ENCODE data around the gene PRLHR. TPM values are rescaled to one million over a fixed set of nuclear protein-coding genes. Genes with fewer than 3 reads are reported as not detected.

The PRLHR gene
- polyA plus RNA-seq, 1 of the 3 experiments (the other 2 are of a cell fraction): not detected

DNA sequence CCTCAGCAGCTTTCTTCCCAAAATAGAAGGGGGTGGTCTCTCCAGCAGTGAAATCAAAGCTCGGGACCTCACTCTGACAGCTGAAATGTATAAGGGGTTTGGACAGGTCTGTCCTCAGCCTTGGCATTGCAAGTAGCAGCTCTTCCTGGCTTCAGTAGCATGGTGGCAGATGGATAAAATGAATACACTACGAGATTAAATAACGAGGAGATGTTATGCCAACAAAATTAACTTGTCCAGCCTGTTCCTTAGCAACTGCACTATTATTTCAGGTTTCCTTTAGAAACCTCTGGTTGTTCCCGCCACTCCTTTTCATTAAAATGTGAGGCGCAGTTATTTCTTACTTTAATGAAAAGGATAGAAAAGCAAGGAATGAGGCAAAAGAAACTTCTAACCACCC, 24.9 kb downstream of the PRLHR start:
- Histone ChIP-seq H3K9ac (no peak overlapping the region), H3K9me2 (no peaks in the 10 kb centered on the region), H3K9me3 (no peaks in the 10 kb centered on the region), H4K20me1 (ENCODE audit: insufficient read depth) (no peaks in the 10 kb centered on the region), H3K4me1 (ENCODE audit: control insufficient read depth in 1 of 2, insufficient read depth in 2 of 2, low read depth in 1 of 2, low read length in 1 of 2) (peaks cover 0 to 29% of the 10 kb centered on the region in 2 experiments; a peak in 2 of 4 replicates), H3K36me3 (replicated peaks in 1 of 2; ENCODE audit: control insufficient read depth in 1 of 2, insufficient read depth in 2 of 2, low read length in 1 of 2) (no peaks in the 10 kb centered on the region), H3K79me2 (ENCODE audit: insufficient read depth) (no peaks in the 10 kb centered on the region), H3K27me3 (ENCODE audit: insufficient read depth) (0 out of 2 replicates have a peak, but pooled peaks cover 4% of the 10 kb centered on the region), H3F3A (replicated peaks; ENCODE audit: insufficient read depth) (no peaks in the 10 kb centered on the region), H3K4me2 (no peak overlapping the region), H3K4me3 (ENCODE audit: low read depth in 2 of 2, low read length in 1 of 2) (no peak overlapping the region), H2AFZ (ENCODE audit: low read depth) (no peak overlapping the region), H3K27ac (ENCODE audit: low read depth in 2 of 2, low read length in 1 of 2) (no peak overlapping the region)
- DNase-seq: no peak
- ChIA-PET POLR2A (interaction anchor here (1.0 kb wide), 1 partner anchor 99 kb away, joined by 3 read pairs; no protein-coding TSS in a partner anchor), CTCF (interaction anchor here (0.7 to 11.4 kb wide), 18 partner anchors 7 to 279 kb away, joined by 3 to 226 read pairs (median 10); partner anchors contain the start of gene PRLHR)
- 69% methylated on average over 4 of the region's 5 CpGs for WGBS (ENCODE audit: low lambda C conversion rate)
- TF ChIP-seq CHD2 (IDR thresholded peaks at IDR 0.05; ENCODE audit: low read length, partially characterized antibody) (no peak), FOSL2 (IDR thresholded peaks at IDR 0.05; ENCODE audit: borderline replicate concordance, low read depth) (no peak), ELF1 (IDR thresholded peaks at IDR 0.05) (no peak), SIN3A (IDR thresholded peaks at IDR 0.05; ENCODE audit: borderline replicate concordance, low read depth, low read length) (no peak), SMC3 (IDR thresholded peaks at IDR 0.05; ENCODE audit: low read depth, low read length) (no peak), RCOR1 (IDR thresholded peaks at IDR 0.05; ENCODE audit: low read length) (no peak), RXRA (IDR thresholded peaks at IDR 0.05; ENCODE audit: borderline replicate concordance, low read depth) (no peak), MXI1 (IDR thresholded peaks at IDR 0.05; ENCODE audit: low read depth, low read length) (no peak), POLR2AphosphoS5 (IDR thresholded peaks at IDR 0.05; ENCODE audit: low read depth, low read length) (no peak), FOXM1 (IDR thresholded peaks at IDR 0.05; ENCODE audit: low read depth) (no peak), RFX5 (IDR thresholded peaks at IDR 0.05; ENCODE audit: low read length) (no peak), YY1 (IDR thresholded peaks at IDR 0.05; ENCODE audit: low read depth) (no peak)
- TF ChIP-seq, protein P1, sequence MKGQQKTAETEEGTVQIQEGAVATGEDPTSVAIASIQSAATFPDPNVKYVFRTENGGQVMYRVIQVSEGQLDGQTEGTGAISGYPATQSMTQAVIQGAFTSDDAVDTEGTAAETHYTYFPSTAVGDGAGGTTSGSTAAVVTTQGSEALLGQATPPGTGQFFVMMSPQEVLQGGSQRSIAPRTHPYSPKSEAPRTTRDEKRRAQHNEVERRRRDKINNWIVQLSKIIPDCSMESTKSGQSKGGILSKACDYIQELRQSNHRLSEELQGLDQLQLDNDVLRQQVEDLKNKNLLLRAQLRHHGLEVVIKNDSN (IDR thresholded peaks at IDR 0.05; ENCODE audit: borderline replicate concordance, low read depth): no peak
- TF ChIP-seq, protein P2, sequence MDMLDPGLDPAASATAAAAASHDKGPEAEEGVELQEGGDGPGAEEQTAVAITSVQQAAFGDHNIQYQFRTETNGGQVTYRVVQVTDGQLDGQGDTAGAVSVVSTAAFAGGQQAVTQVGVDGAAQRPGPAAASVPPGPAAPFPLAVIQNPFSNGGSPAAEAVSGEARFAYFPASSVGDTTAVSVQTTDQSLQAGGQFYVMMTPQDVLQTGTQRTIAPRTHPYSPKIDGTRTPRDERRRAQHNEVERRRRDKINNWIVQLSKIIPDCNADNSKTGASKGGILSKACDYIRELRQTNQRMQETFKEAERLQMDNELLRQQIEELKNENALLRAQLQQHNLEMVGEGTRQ (IDR thresholded peaks at IDR 0.05; ENCODE audit: borderline replicate concordance, low read depth, low read length): no peak
- TF ChIP-seq, protein P3, sequence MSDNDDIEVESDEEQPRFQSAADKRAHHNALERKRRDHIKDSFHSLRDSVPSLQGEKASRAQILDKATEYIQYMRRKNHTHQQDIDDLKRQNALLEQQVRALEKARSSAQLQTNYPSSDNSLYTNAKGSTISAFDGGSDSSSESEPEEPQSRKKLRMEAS (IDR thresholded peaks at IDR 0.05; ENCODE audit: low read depth): no peak
- TF ChIP-seq, protein P4, sequence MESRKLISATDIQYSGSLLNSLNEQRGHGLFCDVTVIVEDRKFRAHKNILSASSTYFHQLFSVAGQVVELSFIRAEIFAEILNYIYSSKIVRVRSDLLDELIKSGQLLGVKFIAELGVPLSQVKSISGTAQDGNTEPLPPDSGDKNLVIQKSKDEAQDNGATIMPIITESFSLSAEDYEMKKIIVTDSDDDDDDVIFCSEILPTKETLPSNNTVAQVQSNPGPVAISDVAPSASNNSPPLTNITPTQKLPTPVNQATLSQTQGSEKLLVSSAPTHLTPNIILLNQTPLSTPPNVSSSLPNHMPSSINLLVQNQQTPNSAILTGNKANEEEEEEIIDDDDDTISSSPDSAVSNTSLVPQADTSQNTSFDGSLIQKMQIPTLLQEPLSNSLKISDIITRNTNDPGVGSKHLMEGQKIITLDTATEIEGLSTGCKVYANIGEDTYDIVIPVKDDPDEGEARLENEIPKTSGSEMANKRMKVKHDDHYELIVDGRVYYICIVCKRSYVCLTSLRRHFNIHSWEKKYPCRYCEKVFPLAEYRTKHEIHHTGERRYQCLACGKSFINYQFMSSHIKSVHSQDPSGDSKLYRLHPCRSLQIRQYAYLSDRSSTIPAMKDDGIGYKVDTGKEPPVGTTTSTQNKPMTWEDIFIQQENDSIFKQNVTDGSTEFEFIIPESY (IDR thresholded peaks at IDR 0.05; ENCODE audit: borderline replicate concordance, low read depth): no peak
- TF ChIP-seq, protein P5, sequence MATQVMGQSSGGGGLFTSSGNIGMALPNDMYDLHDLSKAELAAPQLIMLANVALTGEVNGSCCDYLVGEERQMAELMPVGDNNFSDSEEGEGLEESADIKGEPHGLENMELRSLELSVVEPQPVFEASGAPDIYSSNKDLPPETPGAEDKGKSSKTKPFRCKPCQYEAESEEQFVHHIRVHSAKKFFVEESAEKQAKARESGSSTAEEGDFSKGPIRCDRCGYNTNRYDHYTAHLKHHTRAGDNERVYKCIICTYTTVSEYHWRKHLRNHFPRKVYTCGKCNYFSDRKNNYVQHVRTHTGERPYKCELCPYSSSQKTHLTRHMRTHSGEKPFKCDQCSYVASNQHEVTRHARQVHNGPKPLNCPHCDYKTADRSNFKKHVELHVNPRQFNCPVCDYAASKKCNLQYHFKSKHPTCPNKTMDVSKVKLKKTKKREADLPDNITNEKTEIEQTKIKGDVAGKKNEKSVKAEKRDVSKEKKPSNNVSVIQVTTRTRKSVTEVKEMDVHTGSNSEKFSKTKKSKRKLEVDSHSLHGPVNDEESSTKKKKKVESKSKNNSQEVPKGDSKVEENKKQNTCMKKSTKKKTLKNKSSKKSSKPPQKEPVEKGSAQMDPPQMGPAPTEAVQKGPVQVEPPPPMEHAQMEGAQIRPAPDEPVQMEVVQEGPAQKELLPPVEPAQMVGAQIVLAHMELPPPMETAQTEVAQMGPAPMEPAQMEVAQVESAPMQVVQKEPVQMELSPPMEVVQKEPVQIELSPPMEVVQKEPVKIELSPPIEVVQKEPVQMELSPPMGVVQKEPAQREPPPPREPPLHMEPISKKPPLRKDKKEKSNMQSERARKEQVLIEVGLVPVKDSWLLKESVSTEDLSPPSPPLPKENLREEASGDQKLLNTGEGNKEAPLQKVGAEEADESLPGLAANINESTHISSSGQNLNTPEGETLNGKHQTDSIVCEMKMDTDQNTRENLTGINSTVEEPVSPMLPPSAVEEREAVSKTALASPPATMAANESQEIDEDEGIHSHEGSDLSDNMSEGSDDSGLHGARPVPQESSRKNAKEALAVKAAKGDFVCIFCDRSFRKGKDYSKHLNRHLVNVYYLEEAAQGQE (IDR thresholded peaks at IDR 0.05; ENCODE audit: low read depth, low read length): no peak
- TF ChIP-seq, protein P6, sequence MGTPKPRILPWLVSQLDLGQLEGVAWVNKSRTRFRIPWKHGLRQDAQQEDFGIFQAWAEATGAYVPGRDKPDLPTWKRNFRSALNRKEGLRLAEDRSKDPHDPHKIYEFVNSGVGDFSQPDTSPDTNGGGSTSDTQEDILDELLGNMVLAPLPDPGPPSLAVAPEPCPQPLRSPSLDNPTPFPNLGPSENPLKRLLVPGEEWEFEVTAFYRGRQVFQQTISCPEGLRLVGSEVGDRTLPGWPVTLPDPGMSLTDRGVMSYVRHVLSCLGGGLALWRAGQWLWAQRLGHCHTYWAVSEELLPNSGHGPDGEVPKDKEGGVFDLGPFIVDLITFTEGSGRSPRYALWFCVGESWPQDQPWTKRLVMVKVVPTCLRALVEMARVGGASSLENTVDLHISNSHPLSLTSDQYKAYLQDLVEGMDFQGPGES (IDR thresholded peaks at IDR 0.05; ENCODE audit: low read depth, low read length): no peak
- TF ChIP-seq, protein P7, sequence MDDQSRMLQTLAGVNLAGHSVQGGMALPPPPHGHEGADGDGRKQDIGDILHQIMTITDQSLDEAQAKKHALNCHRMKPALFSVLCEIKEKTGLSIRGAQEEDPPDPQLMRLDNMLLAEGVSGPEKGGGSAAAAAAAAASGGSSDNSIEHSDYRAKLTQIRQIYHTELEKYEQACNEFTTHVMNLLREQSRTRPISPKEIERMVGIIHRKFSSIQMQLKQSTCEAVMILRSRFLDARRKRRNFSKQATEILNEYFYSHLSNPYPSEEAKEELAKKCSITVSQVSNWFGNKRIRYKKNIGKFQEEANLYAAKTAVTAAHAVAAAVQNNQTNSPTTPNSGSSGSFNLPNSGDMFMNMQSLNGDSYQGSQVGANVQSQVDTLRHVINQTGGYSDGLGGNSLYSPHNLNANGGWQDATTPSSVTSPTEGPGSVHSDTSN (IDR thresholded peaks at IDR 0.05): no peak
